SK-N-SH (cell line): ENCODE results near the gene ZFYVE19. TPM values are rescaled to one million over a fixed set of nuclear protein-coding genes. Genes with fewer than 3 reads are reported as not detected.

Experiments
- CTCF ChIA-PET: fragments of 300-600, 350-600 bp; formaldehyde crosslinking; extraction: SDS; loops from one replicate; lab custom pipeline; 2021; lab: Yijun Ruan, JAX
- POLR2A ChIA-PET: fragments of 350-600 bp; sonication (Branson Sonifier 250); formaldehyde crosslinking; extraction: SDS; loops from one replicate; lab custom pipeline; 2020; ENCODE audit warnings: antibody characterized with exemption, inconsistent platforms; lab: Yijun Ruan, JAX
- DNase-seq: peaks from one replicate; pipeline ENCODE4 v3.0.0; 2012
- H2AFZ ChIP-seq: fragments of 200-600 bp; sonication (generic); 2 replicates; pipeline ENCODE4 v1.8.1; 2016; ENCODE audit warnings: antibody characterized with exemption, mild to moderate bottlenecking, low read depth
- H3F3A ChIP-seq: fragments of 200-600 bp; sonication (generic); replicated peaks from 2 replicates; pipeline ENCODE3; 2016; ENCODE audit warnings: antibody characterized with exemption, mild to moderate bottlenecking; ENCODE audit not compliant: insufficient read depth
- H3K27ac ChIP-seq, 2 experiments: fragments of 200-500 bp in 1 of 2; fragments of 200-600 bp in 1 of 2; sonication (Bioruptor generic) in 1 of 2; sonication (generic), shearing (Covaris generic) in 1 of 2; 2 replicates each; pipeline versions ENCODE4 v1.5.1 to v1.6.1; 2014 to 2016; ENCODE audit warnings: low read depth in 2 of 2, inconsistent platforms in 1 of 2, low read length in 1 of 2, mild to moderate bottlenecking in 1 of 2, mixed read lengths in 1 of 2
- H3K27me3 ChIP-seq: fragments of 200-600 bp; sonication (generic), shearing (Covaris generic); 2 replicates; pipeline ENCODE4 v1.6.1; 2016; ENCODE audit warnings: mixed run types; ENCODE audit not compliant: insufficient read depth
- H3K36me3 ChIP-seq, 2 experiments: fragments of 200-500 bp in 1 of 2; fragments of 200-600 bp in 1 of 2; sonication (Bioruptor generic) in 1 of 2; sonication (generic) in 1 of 2; replicated peaks in 1 of 2; 2 replicates each; pipeline versions ENCODE3 to v1.5.1; 2014 to 2016; ENCODE audit warnings: low read length in 1 of 2, mild to moderate bottlenecking in 1 of 2; ENCODE audit not compliant: insufficient read depth in 2 of 2, control insufficient read depth in 1 of 2
- H3K4me1 ChIP-seq, 2 experiments: fragments of 200-500 bp in 1 of 2; fragments of 200-600 bp in 1 of 2; sonication (Bioruptor generic) in 1 of 2; sonication (generic), shearing (Covaris generic) in 1 of 2; 2 replicates each; pipeline versions ENCODE4 v1.5.1 to v1.6.1; 2014 to 2016; ENCODE audit warnings: low read depth in 1 of 2, low read length in 1 of 2, mixed run types in 1 of 2; ENCODE audit not compliant: insufficient read depth in 2 of 2, control insufficient read depth in 1 of 2
- H3K4me2 ChIP-seq: fragments of 200-600 bp; sonication (generic), shearing (Covaris generic); 2 replicates; pipeline ENCODE4 v1.6.1; 2017; ENCODE audit warnings: mixed run types
- H3K4me3 ChIP-seq, 2 experiments: fragments of 200-500 bp in 1 of 2; fragments of 200-600 bp in 1 of 2; sonication (Bioruptor generic) in 1 of 2; sonication (generic), shearing (Covaris generic) in 1 of 2; 2 replicates each; pipeline versions ENCODE4 v1.5.1 to v1.8.1; 2014 to 2016; ENCODE audit warnings: low read depth in 2 of 2, inconsistent platforms in 1 of 2, low read length in 1 of 2, mild to moderate bottlenecking in 1 of 2, mixed read lengths in 1 of 2, moderate library complexity in 1 of 2
- H3K79me2 ChIP-seq: fragments of 200-600 bp; sonication (generic); 2 replicates; pipeline ENCODE4 v1.8.1; 2017; ENCODE audit warnings: mild to moderate bottlenecking; ENCODE audit not compliant: insufficient read depth
- H3K9ac ChIP-seq: fragments of 200-600 bp; sonication (generic); 2 replicates; pipeline ENCODE4 v1.6.1; 2017; ENCODE audit warnings: mixed run types
- H3K9me2 ChIP-seq: fragments of 200-600 bp; sonication (generic); 2 replicates; pipeline ENCODE4 v1.6.1; 2017; ENCODE audit warnings: mixed run types
- H3K9me3 ChIP-seq: fragments of 200-600 bp; sonication (generic); 2 replicates; pipeline ENCODE4 v1.6.1; 2017; ENCODE audit warnings: mixed run types, mild to moderate bottlenecking, moderate library complexity
- H4K20me1 ChIP-seq: fragments of 200-600 bp; sonication (generic); 2 replicates; pipeline ENCODE4 v1.6.1; 2017; ENCODE audit warnings: mild to moderate bottlenecking, mixed run types; ENCODE audit not compliant: insufficient read depth
- CHD2 ChIP-seq: fragments of 150-350 bp; IDR thresholded peaks from 2 replicates; pipeline ENCODE4 v1.6.1; 2018; ENCODE audit warnings: low read length; ENCODE audit not compliant: partially characterized antibody
- CTCF ChIP-seq: fragments of 200-600 bp; sonication (generic); IDR thresholded peaks from 2 replicates; pipeline ENCODE4 v1.6.1; 2017; ENCODE audit warnings: antibody characterized with exemption, mild to moderate bottlenecking, moderate library complexity
- EP300 ChIP-seq, 2 experiments: IDR thresholded peaks; 2 replicates each; pipeline versions ENCODE4 v1.4.0 to v1.6.1; 2012; ENCODE audit warnings: borderline replicate concordance in 1 of 2, low read depth in 1 of 2, low read length in 1 of 2
- FOSL2 ChIP-seq: IDR thresholded peaks from 2 replicates; pipeline ENCODE4 v1.4.0; 2012; ENCODE audit warnings: low read depth, mild to moderate bottlenecking, moderate library complexity, borderline replicate concordance
- FOXJ3 ChIP-seq: sonication (generic); formaldehyde crosslinking; IDR thresholded peaks from 2 replicates; pipeline ENCODE4 v1.5.1; 2020; ENCODE audit warnings: mild to moderate bottlenecking, missing genetic modification reagents
- GATA2 ChIP-seq: sonication (generic); formaldehyde crosslinking; IDR thresholded peaks from 2 replicates; pipeline ENCODE4 v1.5.0; 2020; ENCODE audit warnings: mild to moderate bottlenecking, missing genetic modification reagents
- IRF3 ChIP-seq: fragments of 150-350 bp; IDR thresholded peaks from 2 replicates; pipeline ENCODE4 v1.6.1; 2016; ENCODE audit warnings: mild to moderate bottlenecking, low read depth, low read length
- JUND ChIP-seq: IDR thresholded peaks from 2 replicates; pipeline ENCODE4 v1.4.0; 2012
- MAX ChIP-seq: IDR thresholded peaks from 2 replicates; pipeline ENCODE4 v1.4.0; 2012; ENCODE audit warnings: low read depth
- MXI1 ChIP-seq: IDR thresholded peaks from 2 replicates; pipeline ENCODE4 v1.6.1; 2012; ENCODE audit warnings: mild to moderate bottlenecking, low read depth, low read length, improper control_type of control experiment
- NRF1 ChIP-seq: IDR thresholded peaks from 2 replicates; pipeline ENCODE4 v1.6.1; 2012; ENCODE audit warnings: low read depth, mild to moderate bottlenecking, low read length
- REST ChIP-seq: IDR thresholded peaks from 2 replicates; pipeline ENCODE4 v1.6.1; 2012; ENCODE audit warnings: mild to moderate bottlenecking, low read depth, low read length, moderate library complexity
- RFX5 ChIP-seq: IDR thresholded peaks from 2 replicates; pipeline ENCODE4 v1.6.1; 2012; ENCODE audit warnings: mild to moderate bottlenecking, improper control_type of control experiment, low read length
- TAF1 ChIP-seq: IDR thresholded peaks from 2 replicates; pipeline ENCODE4 v1.6.1; 2012; ENCODE audit warnings: low read depth, mild to moderate bottlenecking, low read length, moderate library complexity, borderline replicate concordance
- TEAD4 ChIP-seq: IDR thresholded peaks from 2 replicates; pipeline ENCODE4 v1.4.0; 2012; ENCODE audit warnings: mild to moderate bottlenecking, borderline replicate concordance; ENCODE audit not compliant: insufficient read depth
- YY1 ChIP-seq: IDR thresholded peaks from 2 replicates; pipeline ENCODE4 v1.4.0; 2012; ENCODE audit warnings: low read depth, mild to moderate bottlenecking
- ZBTB33 ChIP-seq: IDR thresholded peaks from 2 replicates; pipeline ENCODE4 v1.4.0; 2012; ENCODE audit warnings: low read depth, borderline replicate concordance
- WGBS: methylation state at CpG from one replicate; pipeline ENCODE4 v1.1.6; 2017; ENCODE audit warnings: low lambda C conversion rate; 5-methylcytosine and 5-hydroxymethylcytosine counted together
- polyA plus RNA-seq, 3 experiments: library from polyadenylated mRNA; depleted of rRNA; stranded (reverse); fragments of >200 nt; gene quantifications; 2 replicates each; pipeline ENCODE4 v1.2.3, GENCODE V29; 2012

The ZFYVE19 gene
- polyA plus RNA-seq, 1 of the 3 experiments (the other 2 are of a cell fraction), result 35.5 TPM

- CTCF ChIA-PET, result interaction anchor here (1.0 to 2.1 kb wide), 3 partner anchors 14 to 54 kb away, joined by 4 to 15 read pairs (median 4); no protein-coding TSS in a partner anchor
- Histone ChIP-seq H3K79me2 (peaks cover 81% of the 10 kb centered on the region), H3K36me3 (peaks cover 0 to 9% of the 10 kb centered on the region in 2 experiments), H3K4me1 (peaks cover 4 to 8% of the 10 kb centered on the region in 2 experiments; a peak in 1 of 4 replicates), H3F3A (no peaks in the 10 kb centered on the region), H4K20me1 (no peaks in the 10 kb centered on the region), H3K9me2 (no peaks in the 10 kb centered on the region), H3K27me3 (no peaks in the 10 kb centered on the region), H3K4me2 (no peak overlapping the region), H3K9ac (no peak overlapping the region), H3K27ac (no peak overlapping the region), H3K4me3 (no peak overlapping the region), H2AFZ (no peak overlapping the region)
- 93% methylated on average over 2 of the region's 2 CpGs for WGBS
- no peak for DNase-seq
- POLR2A ChIA-PET, result no interaction called here
- TF ChIP-seq CTCF (no peak), EP300 (IDR thresholded peaks at IDR 0.05; ENCODE audit: borderline replicate concordance in 1 of 2, low read depth in 1 of 2, low read length in 1 of 2) (no peak), CHD2 (no peak), REST (no peak), YY1 (no peak), RFX5 (no peak), MAX (no peak), FOSL2 (no peak)
- TF ChIP-seq, all 33 proteins: peak for 0
- no peaks in the 10 kb centered on the region for H3K9me3 ChIP-seq
Measured at GRCh38 chr15:40803076-40803475, 3.8 kb upstream of the ZFYVE19 start.

- H3K36me3 ChIP-seq, result peaks cover 0 to 9% of the 10 kb centered on the region in 2 experiments
- no peak for TF ChIP-seq MXI1
- TF ChIP-seq FOSL2, result no peak
- no peak for TF ChIP-seq NRF1
- TF ChIP-seq JUND, result no peak
- no peak for TF ChIP-seq MAX
- no peak for TF ChIP-seq CHD2
- no peak for TF ChIP-seq TAF1
- no peak for TF ChIP-seq EP300 (IDR thresholded peaks at IDR 0.05; ENCODE audit: borderline replicate concordance in 1 of 2, low read depth in 1 of 2, low read length in 1 of 2)
- TF ChIP-seq TEAD4, result no peak
- no peak for TF ChIP-seq GATA2 (CRISPR knock-in tag)
- TF ChIP-seq ZBTB33, result no peak
- no peak for TF ChIP-seq RFX5
- TF ChIP-seq IRF3, result no peak
- TF ChIP-seq FOXJ3 (CRISPR knock-in tag), result no peak
Measured at GRCh38 chr15:40803688-40804087, 3.2 kb upstream of the ZFYVE19 start.

More at GRCh38 chr15:40803688-40804087, 3.2 kb upstream of the ZFYVE19 start:
- H3K79me2 ChIP-seq, result peaks cover 81% of the 10 kb centered on the region
- no peak for DNase-seq
- ChIA-PET POLR2A (no interaction called here), CTCF (interaction anchor here (0.9 to 2.4 kb wide), 6 partner anchors 15 to 91 kb away, joined by 3 to 15 read pairs (median 4); partner anchors contain the start of gene VPS18)
- H2AFZ ChIP-seq, result no peak overlapping the region
- no peaks in the 10 kb centered on the region for H3K27me3 ChIP-seq
- H3K4me2 ChIP-seq, result no peak overlapping the region
- H3K9me3 ChIP-seq, result no peaks in the 10 kb centered on the region
- peaks cover 4 to 13% of the 10 kb centered on the region in 2 experiments; a peak in 1 of 4 replicates for H3K4me1 ChIP-seq
- no peak overlapping the region for H3K27ac ChIP-seq
- H3F3A ChIP-seq, result no peaks in the 10 kb centered on the region
- 96% methylated on average over 1 of the region's 1 CpG for WGBS
- no peaks in the 10 kb centered on the region for H3K9me2 ChIP-seq
- no peak overlapping the region for H3K9ac ChIP-seq
- no peak overlapping the region for H3K4me3 ChIP-seq
- no peaks in the 10 kb centered on the region for H4K20me1 ChIP-seq
